GM19452 (cell line): Measurements from ENCODE around the gene ANKRD12.

Experiments used
- ATAC-seq: cut with Tn5 transposase; IDR thresholded peaks from one replicate; pipeline ENCODE4 v1.9.1; 2021; ENCODE audit not compliant: unreplicated experiment

The ANKRD12 gene

DNA sequence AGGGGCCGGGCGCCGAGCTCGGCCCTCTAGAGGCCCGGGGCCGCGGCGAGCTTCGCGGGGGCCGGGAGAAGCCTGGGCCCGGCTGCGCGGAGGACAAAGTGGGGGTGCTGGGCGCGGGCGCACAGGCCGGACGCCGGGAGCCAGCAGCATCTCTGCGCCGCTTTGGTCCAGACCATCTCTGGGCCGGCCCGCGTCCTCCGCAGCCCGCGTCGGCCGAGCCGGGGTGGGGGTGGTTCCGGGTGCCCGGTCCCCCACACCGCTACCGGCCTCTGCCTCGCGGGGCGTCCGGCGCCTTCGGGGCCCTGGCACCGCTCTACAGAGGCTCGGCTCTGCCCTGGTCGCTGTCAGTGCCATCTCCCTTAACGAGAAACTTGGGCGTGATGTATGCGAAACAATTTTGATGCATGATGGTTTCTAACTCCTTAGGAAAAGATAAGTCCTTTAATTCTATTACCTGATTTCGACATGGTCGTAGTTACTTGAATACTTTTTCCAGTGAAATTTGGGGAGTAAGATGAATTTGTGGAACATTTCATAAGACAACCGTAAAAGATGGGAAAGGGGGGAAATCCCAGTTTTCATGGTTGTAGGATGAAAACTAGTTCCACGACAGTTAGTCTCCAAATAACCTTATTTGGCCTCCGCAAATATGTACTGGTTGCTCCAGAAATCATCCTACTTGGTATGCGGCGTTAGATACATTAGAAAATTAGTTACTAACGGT, 198.6 kb downstream of the ANKRD12 start:
- ATAC-seq: peak; percentile 47
